Right lobe of liver (tissue), 6 donors: ENCODE measurements around the gene EXOC4. TPM values are rescaled to one million over a fixed set of nuclear protein-coding genes. Genes with fewer than 3 reads are reported as not detected.
A peak's percentile ranks its signal among the peaks of the same experiment; 100 is the strongest.

Experiments used
- ATAC-seq, 4 donors: fragments of 200-7000 bp; cut with Tn5 transposase; one replicate each; pipeline ENCODE4 v1.9.1; 2020; ENCODE audit warnings: mild to moderate bottlenecking in 4 of 4, moderate library complexity in 4 of 4
- DNase-seq, 3 donors: peaks; one replicate each; pipeline ENCODE4 v3.0.0-alpha.2; 2020
- H3K27ac ChIP-seq, 3 donors: fragments of 200-600 bp; one replicate each; pipeline ENCODE4 v1.8.0; 2022
- H3K27me3 ChIP-seq, 2 donors: fragments of 200-600 bp; one replicate each; pipeline ENCODE4 v1.8.0; 2022
- H3K36me3 ChIP-seq, 4 donors: fragments of 200-600 bp; sonication (generic) in 1 of 4; one replicate each; pipeline versions ENCODE4 v1.5.1 to v1.8.0; 2017 to 2022; ENCODE audit warnings: control low read depth in 1 of 4
- H3K4me1 ChIP-seq, 4 donors: fragments of 200-600 bp; sonication (generic) in 1 of 4; one replicate each; pipeline versions ENCODE4 v1.5.1 to v1.8.0; 2017 to 2022; ENCODE audit warnings: control low read depth in 1 of 4
- H3K4me3 ChIP-seq, 3 donors: fragments of 200-600 bp; one replicate each; pipeline ENCODE4 v1.8.0; 2022
- H3K9me3 ChIP-seq, 4 donors: fragments of 200-600 bp; sonication (generic) in 1 of 4; one replicate each; pipeline versions ENCODE4 v1.5.1 to v1.8.0; 2017 to 2022; ENCODE audit warnings: control low read depth in 1 of 4
- CTCF ChIP-seq, 4 donors: fragments of 200-600 bp in 3 of 4; fragments of 450-650 bp in 1 of 4; IDR thresholded peaks; one replicate each; pipeline versions ENCODE4 v1.5.1 to v1.8.0; 2016 to 2022; ENCODE audit warnings: antibody characterized with exemption in 4 of 4, mild to moderate bottlenecking in 2 of 4
- POLR2A ChIP-seq: fragments of 450-650 bp; IDR thresholded peaks from one replicate; pipeline ENCODE4 v1.6.1; 2017; ENCODE audit warnings: antibody characterized with exemption, mild to moderate bottlenecking
- WGBS: methylation state at CpG from one replicate; pipeline ENCODE4 v1.1.6; 2018; ENCODE audit warnings: low coverage, low lambda C conversion rate; ENCODE audit not compliant: insufficient coverage; ENCODE audit errors: missing lambda C conversion rate; 5-methylcytosine and 5-hydroxymethylcytosine counted together
- intact Hi-C, 2 donors: fragments of 100-400 bp; cut with DNase I; formaldehyde crosslinking; loops; one replicate each; pipeline versions ENCODE4 v1.11.2 to v1.14.1; 2022
- microRNA-seq, 2 donors: library from miRNA; unstranded; fragments of <30 nt; microRNA quantifications; one replicate each; pipeline ENCODE4, GENCODE V29; 2019 to 2020
- small RNA-seq, 2 experiments: library from RNA; depleted of rRNA; stranded (forward); fragments of <200 nt; gene quantifications; one replicate each; pipeline ENCODE3, GENCODE V24; 2016
- total RNA-seq, 6 experiments: library from RNA; depleted of rRNA in 2 of 6; stranded (reverse); fragments of >200 nt in 2 of 6; fragmentation: NEBNext Ultra II Directional in 3 of 6; extraction: Animal tissue kit (Norgen Biotek cat#: 25700) in 3 of 6; gene quantifications; one replicate each; pipeline versions ENCODE4 v1.1.0 to v1.2.4, GENCODE V29; 2016 to 2023
- donor health status: DM: no; HTN: yes; CAD: no.
- donor health status: DM: no; HTN: no; CAD: no.
- donor health status: DM: no; HTN: no; CAD: no.
- donor health status: DM: no; HTN: yes; CAD: no.
- donor health status: DM: no; HTN: yes; CAD: no.

Gene EXOC4
- total RNA-seq, 6 experiments from 2014 or later, result 23.7 to 33.5 (median 30.0) TPM

GRCh38 chr7:134105841-134106240 lies 853.0 kb downstream of the EXOC4 start:
- TF ChIP-seq CTCF (IDR thresholded peaks at IDR 0.05) (no peak), POLR2A (no peak)
- H3K36me3 ChIP-seq, result no peaks in the 10 kb centered on the region
- H3K4me1 ChIP-seq, result no peaks in the 10 kb centered on the region
- no peak for ATAC-seq
- 82% methylated on average over 2 of the region's 5 CpGs for WGBS
- H3K27ac ChIP-seq, result no peak overlapping the region
- intact Hi-C loops, result no loop called here
- DNase-seq, result no peak
- no peak overlapping the region for H3K4me3 ChIP-seq
- no peaks in the 10 kb centered on the region for H3K27me3 ChIP-seq
- H3K9me3 ChIP-seq, result no peaks in the 10 kb centered on the region

GRCh38 chr7:134108802-134109201 lies 855.9 kb downstream of the EXOC4 start:
- Histone ChIP-seq H3K27me3 (no peaks in the 10 kb centered on the region), H3K36me3 (no peaks in the 10 kb centered on the region), H3K27ac (no peak overlapping the region), H3K4me1 (no peaks in the 10 kb centered on the region), H3K9me3 (no peaks in the 10 kb centered on the region), H3K4me3 (no peak overlapping the region)
- TF ChIP-seq POLR2A (no peak), CTCF (IDR thresholded peaks at IDR 0.05) (peak in 1 of 4 donors; percentile 10)
- ATAC-seq (no peak), DNase-seq (no peak)
- 50% methylated on average over 1 of the region's 2 CpGs for WGBS
- intact Hi-C loops, result no loop called here

- no peak for DNase-seq
- no peaks in the 10 kb centered on the region for H3K36me3 ChIP-seq
These were observed 860.8 kb downstream of the EXOC4 start for GRCh38 chr7:134113655-134114054.

GRCh38 chr7:134114992-134115391 lies 862.1 kb downstream of the EXOC4 start:
- TF ChIP-seq POLR2A (no peak), CTCF (IDR thresholded peaks at IDR 0.05) (no peak)
- intact Hi-C loops, result no loop called here
- no peaks in the 10 kb centered on the region for H3K36me3 ChIP-seq
- H3K27ac ChIP-seq, result no peak overlapping the region
- H3K4me1 ChIP-seq, result no peaks in the 10 kb centered on the region
- WGBS, result 78% methylated on average over 4 of the region's 4 CpGs
- ATAC-seq, result no peak
- H3K27me3 ChIP-seq, result no peaks in the 10 kb centered on the region
- no peak overlapping the region for H3K4me3 ChIP-seq
- no peaks in the 10 kb centered on the region for H3K9me3 ChIP-seq
- no peak for DNase-seq

More at GRCh38 chr7:134113655-134114054, 860.8 kb downstream of the EXOC4 start:
- Histone ChIP-seq H3K4me1 (no peaks in the 10 kb centered on the region), H3K9me3 (no peaks in the 10 kb centered on the region), H3K27ac (no peak overlapping the region), H3K4me3 (no peak overlapping the region), H3K27me3 (no peaks in the 10 kb centered on the region)
- no peak for ATAC-seq
- intact Hi-C loops, result no loop called here
- TF ChIP-seq CTCF (IDR thresholded peaks at IDR 0.05), result no peak
- no peak for TF ChIP-seq POLR2A

Small RNAs within 50 kb of the gene (microRNA-seq; reads per million reads assigned to microRNA genes)
- gene MIR6133, result 0 reads per million in 2 donors

Small RNAs within 50 kb of the gene (small RNA-seq; reads per million reads assigned to genes)
- 0 reads per million in 2 experiments for gene MIR6133

Other genes starting within 250 kb of the EXOC4 start
- 10 to 100 TPM; 16.5 to 42.6 (median 21.6) TPM for gene CHCHD3, start 171.0 kb upstream of the EXOC4 start, total RNA-seq